HG03354 (cell line): ENCODE measurements around the gene CACNB1.
A peak's percentile ranks its signal among the peaks of the same experiment; 100 is the strongest.

Experiments used
- ATAC-seq: cut with Tn5 transposase; IDR thresholded peaks from one replicate; pipeline ENCODE4 v1.9.1; 2021; ENCODE audit warnings: mild to moderate bottlenecking; ENCODE audit not compliant: unreplicated experiment, poor library complexity, severe bottlenecking

Gene CACNB1

DNA sequence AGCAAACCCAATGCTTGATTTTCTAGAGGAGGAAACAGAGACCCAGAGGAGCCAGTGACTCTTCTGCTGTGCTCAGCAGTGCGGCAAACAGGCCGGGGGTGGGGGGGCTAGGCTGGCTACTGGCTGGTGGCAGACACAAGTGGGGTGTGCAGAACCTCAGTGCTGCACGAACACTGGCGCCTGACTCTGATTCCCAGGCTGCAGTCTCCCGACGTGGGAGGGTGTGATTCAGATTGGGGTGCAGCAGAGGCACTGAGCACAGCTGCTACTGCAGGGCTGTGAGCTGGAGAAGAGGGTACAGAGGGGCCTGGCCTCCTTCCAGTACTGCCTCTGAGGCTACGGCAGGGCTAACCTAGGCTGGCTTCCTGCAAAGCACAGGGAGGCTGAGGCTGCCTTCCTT lies 10.7 kb upstream of the CACNB1 start:
- ATAC-seq: no peak

GRCh38 chr17:39205112-39205526 lies 7.7 kb upstream of the CACNB1 start:
- no peak for ATAC-seq

- ATAC-seq: no peak
Observed at GRCh38 chr17:39204245-39204644, 6.8 kb upstream of the CACNB1 start.

DNA sequence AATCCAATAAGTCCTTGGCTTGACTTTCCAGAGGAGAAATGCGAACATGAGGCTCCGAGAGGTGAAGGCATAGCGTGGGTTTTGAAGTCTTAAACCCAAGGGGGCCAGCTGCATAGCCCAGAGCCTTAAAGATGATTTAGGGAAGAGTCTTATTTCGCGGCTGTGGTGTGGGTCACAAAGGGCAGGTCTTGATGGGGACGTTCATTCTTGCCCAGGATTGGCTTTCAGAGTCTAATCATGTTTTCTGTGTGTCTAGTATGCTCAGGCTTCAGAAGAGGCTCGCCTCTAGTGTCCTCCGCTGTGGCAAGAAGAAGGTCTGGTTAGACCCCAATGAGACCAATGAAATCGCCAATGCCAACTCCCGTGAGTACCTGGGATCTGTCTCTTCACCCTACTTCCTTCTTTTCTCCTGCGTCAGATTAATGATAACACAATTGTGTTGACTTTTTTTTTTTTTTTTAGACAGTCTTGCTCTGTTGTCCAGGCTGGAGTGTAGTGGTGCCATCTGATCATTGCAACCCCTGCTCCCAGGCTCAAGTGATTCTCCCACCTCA lies 3.6 kb upstream of the CACNB1 start:
- ATAC-seq: no peak

GRCh38 chr17:39200070-39200879 lies 2.8 kb upstream of the CACNB1 start, which contains the start of gene RPL19:
Gene RPL19 (plus strand): TSS chr17:39200283. CDS start chr17:39200345, 62 bp downstream.
- peak; percentile 67 for ATAC-seq

GRCh38 chr17:39199820-39200069 lies 2.3 kb upstream of the CACNB1 start:
- peak; percentile 61 for ATAC-seq

- ATAC-seq: no peak
Observed at GRCh38 chr17:39198186-39198566, 707 bp upstream of the CACNB1 start.

DNA sequence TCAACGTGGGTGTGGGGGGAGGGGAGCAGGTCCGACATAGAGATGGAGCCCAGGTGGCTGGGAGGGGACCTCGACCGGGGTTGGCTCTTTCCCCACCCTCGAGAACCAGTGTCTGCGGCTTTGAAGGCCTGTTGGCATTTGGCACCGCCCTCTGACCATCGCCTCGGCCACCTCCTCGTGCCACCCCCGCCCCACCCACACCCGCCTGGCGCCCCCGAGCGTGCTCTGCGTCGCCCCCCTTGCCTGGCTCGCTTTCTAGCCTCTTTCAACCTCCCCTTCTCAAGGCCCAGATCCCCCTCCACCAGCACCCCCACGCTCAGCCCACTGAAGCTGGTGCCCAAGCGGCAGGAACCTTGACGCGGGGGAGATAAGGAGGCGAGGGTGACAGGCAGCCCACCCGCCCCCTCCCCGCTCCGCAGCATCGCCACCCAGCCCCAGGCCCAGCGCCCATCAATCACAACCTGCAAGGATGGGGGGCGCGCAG lies 619 bp downstream of the CACNB1 start:
- ATAC-seq: no peak

DNA sequence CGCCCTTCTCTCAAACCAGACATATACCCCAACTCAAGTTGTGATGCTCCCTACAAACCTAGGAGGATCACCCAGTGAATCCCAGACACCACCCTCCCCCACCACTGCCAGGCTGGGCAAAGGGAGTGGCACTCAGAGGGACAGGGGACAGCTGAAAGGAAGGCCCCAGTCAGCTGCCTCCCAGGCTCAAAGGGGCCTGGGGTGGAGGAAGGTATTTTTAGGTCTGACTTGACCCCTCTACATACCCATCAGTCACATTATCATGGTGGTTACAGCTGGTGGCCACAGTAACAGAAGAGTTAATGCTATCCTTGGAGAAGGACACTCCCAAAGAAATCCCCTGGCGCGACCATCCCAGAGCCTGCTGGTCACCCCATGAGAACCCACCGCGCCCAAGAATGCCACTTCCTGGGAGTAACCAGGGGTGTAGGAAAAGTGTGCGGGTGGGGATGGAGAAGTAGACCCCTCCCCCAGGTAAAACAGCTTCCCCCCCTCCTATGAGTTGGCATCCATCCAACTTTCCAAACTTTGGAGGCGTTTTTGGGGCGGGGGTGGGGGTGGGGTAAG lies 1.1 kb downstream of the CACNB1 start:
- no peak for ATAC-seq

- no peak for ATAC-seq
Observed at GRCh38 chr17:39195568-39196160, 1.8 kb downstream of the CACNB1 start.

GRCh38 chr17:39194985-39195524 lies 2.4 kb downstream of the CACNB1 start:
- ATAC-seq: no peak

GRCh38 chr17:39194089-39194984 lies 3.1 kb downstream of the CACNB1 start:
- ATAC-seq: no peak

- no peak for ATAC-seq
Observed at GRCh38 chr17:39193346-39193745, 4.1 kb downstream of the CACNB1 start.

- ATAC-seq: no peak
Observed at GRCh38 chr17:39192901-39193300, 4.6 kb downstream of the CACNB1 start.

GRCh38 chr17:39191750-39192510 lies 5.5 kb downstream of the CACNB1 start:
- ATAC-seq: no peak

GRCh38 chr17:39187152-39187830 lies 10.2 kb downstream of the CACNB1 start:
- ATAC-seq: no peak

- ATAC-seq: no peak
Observed at GRCh38 chr17:39186481-39187002, 10.9 kb downstream of the CACNB1 start.

DNA sequence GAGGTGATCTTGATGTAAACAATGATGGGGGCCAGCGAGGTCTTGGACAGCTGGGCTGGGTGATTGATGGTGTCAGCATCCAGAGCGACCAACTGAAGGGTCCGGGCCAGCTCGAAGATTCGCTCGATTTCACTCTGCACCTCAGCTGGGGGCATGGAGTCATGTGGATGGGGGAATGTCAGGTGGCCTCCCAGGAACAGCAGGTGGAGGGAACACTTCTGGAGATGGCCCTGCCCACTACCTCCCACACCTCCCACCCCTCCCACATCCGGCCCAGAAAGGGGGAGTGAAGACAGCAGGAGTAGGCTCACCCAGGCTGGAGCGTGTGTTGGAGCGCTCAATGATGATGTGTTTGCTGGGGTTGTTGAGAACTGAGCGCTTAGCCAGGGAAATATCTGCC lies 13.7 kb downstream of the CACNB1 start:
- no peak for ATAC-seq
